DND-41 (cell line): ENCODE measurements around the gene GRAMD2B.

Source experiments
- EZH2 ChIP-seq: IDR thresholded peaks from 3 replicates; pipeline ENCODE4 v1.6.1; 2012; ENCODE audit warnings: borderline replicate concordance, low read depth, mild to moderate bottlenecking, moderate library complexity, low read length, inconsistent platforms; ENCODE audit not compliant: severe bottlenecking
- TF ChIP-seq, protein P1 (sequence below): IDR thresholded peaks from 2 replicates; pipeline ENCODE4 v1.5.1; 2012; ENCODE audit warnings: borderline replicate concordance, low read length, moderate library complexity, mild to moderate bottlenecking; ENCODE audit not compliant: poor library complexity, severe bottlenecking; ENCODE audit errors: extremely low read depth

DNA sequence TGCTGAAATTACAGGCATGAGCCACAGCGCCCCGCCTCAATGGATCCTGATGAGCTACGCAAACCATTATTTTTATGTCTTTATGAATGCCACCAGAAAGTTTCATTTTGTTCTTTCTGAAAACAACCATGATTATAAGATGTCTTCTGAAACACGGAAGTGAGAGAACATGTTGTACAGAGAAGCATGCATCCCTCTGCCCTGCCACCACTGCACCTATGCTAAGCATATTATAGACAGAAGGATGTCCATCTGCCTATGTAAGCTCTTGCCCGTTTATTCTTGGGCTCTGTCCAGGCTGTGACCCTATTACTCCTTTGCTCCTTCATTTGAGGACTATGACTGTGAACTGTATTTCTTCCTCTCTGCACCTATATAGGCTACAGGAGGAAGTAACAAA, 74.3 kb downstream of the GRAMD2B start:
- TF ChIP-seq, protein P1, sequence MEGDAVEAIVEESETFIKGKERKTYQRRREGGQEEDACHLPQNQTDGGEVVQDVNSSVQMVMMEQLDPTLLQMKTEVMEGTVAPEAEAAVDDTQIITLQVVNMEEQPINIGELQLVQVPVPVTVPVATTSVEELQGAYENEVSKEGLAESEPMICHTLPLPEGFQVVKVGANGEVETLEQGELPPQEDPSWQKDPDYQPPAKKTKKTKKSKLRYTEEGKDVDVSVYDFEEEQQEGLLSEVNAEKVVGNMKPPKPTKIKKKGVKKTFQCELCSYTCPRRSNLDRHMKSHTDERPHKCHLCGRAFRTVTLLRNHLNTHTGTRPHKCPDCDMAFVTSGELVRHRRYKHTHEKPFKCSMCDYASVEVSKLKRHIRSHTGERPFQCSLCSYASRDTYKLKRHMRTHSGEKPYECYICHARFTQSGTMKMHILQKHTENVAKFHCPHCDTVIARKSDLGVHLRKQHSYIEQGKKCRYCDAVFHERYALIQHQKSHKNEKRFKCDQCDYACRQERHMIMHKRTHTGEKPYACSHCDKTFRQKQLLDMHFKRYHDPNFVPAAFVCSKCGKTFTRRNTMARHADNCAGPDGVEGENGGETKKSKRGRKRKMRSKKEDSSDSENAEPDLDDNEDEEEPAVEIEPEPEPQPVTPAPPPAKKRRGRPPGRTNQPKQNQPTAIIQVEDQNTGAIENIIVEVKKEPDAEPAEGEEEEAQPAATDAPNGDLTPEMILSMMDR, result no peak
- TF ChIP-seq EZH2, result no peak
